Fibroblast of the conjunctiva (primary cell): ENCODE data around the gene KLHL30.

ENCODE experiments used
- DNase-seq: peaks from one replicate; pipeline ENCODE4 v3.0.0-alpha.2; 2010; ENCODE audit warnings: low read depth

Gene KLHL30, protein sequence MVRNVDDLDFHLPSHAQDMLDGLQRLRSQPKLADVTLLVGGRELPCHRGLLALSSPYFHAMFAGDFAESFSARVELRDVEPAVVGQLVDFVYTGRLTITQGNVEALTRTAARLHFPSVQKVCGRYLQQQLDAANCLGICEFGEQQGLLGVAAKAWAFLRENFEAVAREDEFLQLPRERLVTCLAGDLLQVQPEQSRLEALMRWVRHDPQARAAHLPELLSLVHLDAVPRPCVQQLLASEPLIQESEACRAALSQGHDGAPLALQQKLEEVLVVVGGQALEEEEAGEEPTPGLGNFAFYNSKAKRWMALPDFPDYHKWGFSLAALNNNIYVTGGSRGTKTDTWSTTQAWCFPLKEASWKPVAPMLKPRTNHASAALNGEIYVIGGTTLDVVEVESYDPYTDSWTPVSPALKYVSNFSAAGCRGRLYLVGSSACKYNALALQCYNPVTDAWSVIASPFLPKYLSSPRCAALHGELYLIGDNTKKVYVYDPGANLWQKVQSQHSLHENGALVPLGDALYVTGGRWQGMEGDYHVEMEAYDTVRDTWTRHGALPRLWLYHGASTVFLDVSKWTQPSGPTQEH

DNA sequence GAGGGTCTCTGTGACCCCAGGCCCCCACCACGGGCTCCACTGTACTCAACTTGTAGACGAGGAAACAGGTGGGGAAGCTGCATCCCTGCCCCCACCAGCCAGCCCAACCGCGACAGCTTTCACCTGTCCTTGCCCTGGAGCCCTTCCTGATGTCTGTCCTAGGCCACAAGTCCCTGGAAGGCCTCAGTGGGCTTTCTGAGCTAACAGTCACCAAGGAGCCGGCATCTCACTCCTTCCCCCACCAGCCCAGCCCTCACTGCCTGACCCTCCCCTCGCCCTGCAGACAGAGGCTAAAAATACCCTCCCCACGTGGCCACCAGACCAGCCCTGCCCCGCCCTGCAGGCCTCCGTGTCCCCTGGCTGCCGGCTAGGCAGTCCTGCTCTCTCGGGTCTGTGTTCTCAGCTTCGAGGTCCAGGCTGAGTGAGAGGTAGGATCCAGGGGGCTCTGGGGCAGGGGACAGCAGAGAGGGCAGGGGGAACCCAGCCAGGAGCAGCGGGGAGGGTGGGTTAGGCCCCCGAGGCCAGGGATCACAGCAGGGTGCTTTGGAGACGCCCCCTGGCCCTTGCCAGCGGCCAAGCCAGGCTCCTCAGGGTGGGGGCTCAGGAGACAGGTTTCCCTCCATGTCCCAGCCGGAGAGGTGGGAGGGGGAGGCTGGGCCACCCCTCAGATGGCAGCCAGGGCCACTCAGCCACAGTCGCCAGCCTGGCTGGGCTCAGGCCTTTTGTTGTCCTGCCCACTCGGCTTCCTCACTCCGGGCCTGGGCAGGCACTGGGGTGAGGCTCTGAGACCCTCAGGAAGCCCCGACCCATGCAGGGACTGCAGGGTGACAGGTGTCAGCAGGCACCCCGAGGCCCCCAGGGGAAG lies at the start of gene KLHL30:
Gene KLHL30 (plus strand): TSS at position 338 of the 865 bp plus-strand sequence. CDS start 2,087 bp downstream, outside the sequence.
- DNase-seq, result no peak

DNA sequence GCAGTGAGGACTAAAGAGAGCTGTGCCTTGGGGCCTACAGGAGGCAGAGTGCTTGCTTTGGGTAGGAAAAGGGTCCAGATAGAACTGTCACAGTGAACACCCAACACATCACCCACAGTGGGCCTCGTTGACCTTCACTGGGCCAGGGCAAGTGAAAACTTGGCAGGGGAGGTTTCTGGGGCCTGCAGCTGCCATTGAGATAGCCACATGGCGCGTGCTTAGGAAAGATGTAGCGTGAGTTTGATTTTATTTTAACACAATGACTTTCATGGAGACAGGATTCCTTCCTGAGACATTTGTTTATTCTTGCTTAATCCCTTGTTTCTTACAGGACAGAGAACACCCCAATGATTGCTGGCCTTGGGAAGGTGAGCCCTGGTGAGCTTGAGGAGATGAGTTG lies 47.6 kb upstream of the KLHL30 start:
- no peak for DNase-seq

DNA sequence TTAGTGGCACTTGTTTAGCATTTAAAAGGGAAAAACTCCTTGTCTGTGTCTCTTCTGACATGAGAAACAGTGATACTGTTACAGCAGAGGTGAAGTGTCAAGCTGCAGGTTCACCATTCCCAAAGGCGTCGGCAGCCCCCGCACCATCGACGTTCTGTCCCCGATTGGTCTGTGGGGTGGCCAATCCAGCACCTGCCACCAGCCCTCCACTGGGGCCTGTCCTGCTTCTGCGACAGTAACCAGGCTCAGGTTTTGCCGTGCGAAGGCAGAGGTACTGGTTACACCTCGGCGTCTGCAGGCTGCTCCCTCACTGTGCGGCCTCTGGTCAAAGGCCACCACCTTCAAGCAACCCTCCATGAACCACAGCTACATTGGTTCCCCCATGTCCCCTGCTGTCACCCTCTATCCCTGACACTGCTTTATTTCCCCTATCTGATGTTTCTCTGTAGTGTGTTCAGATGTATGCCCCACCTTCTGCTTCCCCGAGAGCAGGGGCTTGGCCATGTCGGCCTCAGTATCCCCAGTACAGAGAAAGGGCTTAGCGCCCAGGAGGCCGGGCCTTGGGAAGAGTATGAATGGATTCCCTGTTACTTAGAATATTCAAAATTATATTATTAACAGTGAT lies 46.9 kb upstream of the KLHL30 start:
- DNase-seq, result no peak

DNA sequence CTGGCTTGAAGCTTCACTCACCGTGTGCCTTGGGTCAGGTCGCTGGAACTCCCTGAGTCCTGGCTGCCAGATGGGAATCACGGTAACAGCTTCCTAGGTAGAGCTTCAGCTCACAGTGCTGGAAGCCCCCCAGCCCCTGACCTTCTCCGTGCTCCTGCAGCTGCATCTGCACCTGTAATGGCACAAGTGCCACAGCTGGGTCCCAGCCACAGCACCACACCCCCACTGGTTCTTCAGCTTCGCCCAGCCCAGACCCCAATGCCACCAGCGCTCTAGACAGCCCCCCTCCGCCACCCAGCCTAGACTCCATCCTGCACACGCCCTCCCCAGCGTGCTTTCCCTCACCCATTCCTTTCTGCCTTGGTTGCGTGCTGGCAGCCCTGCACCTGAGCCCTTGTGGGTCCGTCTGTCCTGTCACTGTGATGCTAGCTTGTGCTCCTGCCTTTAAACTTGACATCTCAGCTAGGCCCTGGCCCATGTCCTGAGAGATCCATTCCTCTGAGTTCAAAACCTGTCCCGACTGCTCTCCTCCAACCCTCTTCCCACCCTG lies 45.9 kb upstream of the KLHL30 start:
- DNase-seq, result no peak

DNA sequence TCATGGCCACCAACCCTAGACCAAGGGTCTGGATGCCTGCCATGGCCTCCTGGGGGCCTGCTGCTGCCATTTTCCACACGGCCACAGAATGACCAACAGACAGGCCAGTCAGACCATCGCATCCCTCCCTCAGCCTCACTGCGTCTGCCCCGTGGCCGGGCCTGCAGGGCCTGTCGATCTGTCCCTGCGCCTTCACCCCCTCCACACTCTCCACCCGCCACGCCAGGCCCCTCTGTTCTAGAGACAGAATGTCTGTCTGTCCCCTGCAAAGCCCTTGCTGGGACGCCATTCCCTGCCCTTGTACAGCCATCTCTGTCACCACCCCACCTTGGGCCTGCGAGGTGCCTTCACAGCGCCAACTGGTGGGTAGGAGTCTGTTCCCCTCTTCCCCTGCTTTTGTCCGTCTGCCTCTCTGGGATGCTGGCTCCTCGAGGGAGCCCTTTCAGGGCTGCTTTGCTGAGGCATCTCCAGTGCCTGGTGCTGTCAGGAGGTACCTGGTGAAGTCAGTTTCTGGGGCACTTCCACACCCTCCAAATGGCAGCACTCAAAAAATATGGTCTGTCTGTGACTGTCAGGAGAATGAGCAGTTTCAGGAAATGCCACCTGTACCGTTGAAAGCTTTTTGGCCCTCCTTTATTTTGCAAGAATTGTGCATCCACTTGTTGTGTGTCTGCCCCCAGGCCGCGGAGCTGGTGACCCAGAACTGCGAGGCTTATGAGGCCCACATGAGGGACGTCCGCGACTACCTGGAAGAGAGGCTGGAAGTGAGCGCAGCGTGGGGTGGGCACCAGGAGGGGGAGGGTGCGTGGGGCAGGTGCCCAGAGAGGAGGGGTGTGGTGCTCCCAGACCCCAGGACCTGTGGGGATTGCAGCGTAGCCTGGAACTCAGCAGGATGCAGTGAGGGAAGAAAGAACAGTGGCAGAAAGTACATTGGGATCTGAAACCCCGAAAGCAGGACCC lies 45.0 kb upstream of the KLHL30 start:
- no peak for DNase-seq

DNA sequence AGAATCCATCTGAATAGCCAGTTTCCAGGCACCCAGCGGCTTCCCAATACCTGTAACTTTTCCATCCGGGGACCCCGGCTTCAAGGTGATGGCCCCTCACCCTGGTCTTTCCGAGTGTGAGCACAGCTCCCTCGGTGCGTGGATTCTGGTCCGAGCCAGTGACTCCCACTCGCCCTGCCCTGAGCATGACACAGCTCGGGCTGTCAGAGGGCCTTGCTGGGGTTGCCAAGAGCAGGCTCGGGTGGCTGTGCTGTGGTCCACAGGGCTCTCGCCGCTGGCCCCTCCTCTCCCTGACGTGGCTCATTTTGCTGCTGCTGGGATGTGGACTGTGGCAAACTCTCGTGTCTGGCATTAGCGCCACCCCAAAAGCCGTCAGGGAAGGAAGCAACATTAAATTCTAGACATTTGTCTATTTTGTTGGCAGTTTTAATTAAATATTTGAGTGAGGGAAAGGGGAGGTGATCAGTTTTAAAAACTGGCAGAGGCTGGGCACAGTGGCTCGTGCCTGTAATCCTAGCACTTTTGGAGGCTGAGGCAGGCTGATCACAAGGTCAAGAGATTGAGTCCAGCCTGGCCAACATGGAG lies 43.9 kb upstream of the KLHL30 start:
- no peak for DNase-seq

DNA sequence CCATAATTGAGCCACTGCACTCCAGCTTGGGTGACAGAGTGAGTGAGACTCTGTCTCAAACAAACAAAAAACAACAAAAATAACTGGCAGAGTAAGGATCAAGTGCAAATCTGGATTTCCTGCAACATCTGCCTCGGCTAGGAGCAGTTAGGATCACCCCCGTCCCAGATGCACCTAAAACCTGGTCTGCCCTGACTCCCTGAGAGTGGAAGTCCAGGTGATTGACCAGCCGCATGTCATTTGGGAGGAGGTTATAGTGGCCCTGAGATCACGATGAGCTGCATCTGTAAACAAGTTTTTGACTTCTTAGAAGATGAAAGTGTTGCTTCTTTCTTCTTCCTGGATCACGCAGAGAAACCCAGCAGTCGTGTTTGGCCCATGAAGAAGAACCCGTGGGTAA lies 43.3 kb upstream of the KLHL30 start:
- DNase-seq, result no peak

DNA sequence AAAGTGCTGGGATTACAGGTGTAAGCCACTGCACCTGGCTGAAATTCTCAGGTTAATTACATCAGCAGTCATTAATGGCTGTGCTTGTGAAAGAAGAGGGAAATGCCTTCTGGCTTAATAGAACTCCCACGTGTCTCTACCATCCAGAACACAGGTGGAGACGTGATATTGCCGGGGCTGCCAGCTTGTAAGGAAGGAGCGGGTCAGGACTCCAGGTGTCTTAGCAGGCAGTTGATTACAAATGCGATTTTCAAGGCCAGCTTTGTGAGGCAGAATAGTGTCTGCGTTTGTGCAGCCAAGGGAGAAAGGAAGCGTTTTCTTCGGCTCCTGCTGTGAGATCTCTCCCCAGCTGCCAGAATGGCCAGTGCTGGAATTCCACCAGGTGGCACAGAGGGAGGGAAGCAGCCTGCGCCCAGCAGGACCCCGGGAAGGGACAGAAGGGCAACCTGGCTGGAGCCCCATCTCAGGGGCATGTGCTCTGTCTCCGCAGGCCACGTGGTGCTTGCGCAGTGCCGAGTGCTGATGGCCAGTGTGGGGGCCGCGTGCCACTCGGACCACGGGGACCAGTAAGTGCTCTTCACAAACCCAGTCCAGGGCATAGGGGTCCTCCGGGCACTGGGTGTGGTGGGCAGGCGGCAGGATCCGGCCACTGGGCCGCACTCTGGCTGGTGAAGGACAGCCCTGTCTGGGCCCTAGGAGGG lies 42.0 kb upstream of the KLHL30 start:
- no peak for DNase-seq

DNA sequence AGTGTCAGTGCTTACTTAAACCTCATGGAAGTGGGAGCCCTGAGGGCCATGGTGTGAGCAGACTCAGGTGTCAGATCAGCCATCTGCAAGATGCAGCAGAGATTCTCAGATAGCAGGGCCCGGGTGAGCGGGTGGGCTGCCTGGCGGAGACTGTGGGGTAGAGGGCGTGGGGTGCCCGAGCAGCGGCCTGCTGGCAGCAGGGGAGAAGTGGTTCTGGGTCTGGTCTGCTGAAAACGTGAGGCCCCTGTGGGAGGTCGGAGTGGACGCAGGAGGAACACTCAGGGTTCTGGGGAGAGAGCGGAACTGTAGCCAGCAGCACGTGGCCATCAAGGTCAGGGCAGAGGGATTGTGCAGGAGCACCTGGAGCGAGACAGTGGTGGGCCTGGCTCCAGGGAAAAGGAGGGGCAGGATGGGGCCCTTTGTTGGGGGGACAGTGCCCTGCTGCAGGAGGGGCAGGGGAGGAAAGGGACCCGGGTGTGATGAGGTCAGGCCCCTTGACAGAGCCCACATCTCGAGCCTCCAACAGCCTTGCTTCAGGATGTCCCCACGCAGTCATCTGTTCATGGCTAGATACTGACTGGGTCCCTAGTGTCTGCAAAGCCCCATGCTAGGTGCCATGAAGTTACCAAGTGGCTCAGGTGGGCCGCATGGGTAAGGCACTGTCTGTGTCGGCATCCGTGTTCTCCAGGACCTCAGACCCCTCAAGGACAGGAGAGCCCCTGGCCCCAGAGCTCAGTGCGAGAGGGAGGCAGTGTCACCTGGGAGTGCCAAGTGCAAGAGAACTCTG lies 41.1 kb upstream of the KLHL30 start:
- DNase-seq, result no peak

DNA sequence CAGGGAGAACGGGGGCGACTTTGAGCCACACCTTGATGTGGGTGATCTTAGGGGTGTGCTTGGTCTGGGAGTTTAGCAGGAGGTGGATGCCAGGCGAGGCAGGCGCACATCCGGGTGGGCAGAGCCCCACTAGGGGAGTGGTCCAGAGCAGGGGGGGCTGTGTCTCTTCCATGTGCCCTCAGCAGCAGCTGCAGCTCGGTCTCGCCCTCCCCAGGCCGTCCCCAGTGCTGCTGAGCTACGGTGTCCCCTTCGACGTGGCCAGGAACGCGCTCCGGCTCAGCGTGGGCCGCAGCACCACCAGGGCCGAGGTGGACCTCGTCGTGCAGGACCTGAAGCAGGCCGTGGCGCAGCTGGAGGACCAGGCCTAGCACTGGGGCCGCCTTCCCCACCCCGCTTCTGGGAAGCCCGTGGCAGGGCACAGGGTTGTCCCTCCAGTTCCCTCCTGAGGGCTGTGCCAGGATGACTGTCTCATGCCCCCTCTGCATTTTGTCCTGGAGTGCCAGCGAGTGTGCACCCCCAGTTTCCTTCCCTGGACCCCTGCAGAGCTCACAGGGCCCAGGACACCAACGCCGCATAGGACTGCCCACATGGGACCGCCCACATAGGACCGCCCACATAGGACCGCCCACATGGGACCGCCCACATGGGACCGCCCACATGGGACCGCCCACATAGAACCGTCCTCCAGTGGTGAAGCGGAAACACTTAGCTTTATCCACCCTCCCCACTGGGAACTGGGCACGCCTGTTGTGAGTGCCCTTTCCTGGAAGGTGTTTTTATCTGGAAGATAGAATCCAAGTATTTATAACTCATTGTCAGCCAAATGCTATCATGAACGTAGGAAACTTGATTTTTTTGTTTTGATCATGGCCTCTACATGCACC lies 40.2 kb upstream of the KLHL30 start:
- DNase-seq, result peak; percentile 2

DNA sequence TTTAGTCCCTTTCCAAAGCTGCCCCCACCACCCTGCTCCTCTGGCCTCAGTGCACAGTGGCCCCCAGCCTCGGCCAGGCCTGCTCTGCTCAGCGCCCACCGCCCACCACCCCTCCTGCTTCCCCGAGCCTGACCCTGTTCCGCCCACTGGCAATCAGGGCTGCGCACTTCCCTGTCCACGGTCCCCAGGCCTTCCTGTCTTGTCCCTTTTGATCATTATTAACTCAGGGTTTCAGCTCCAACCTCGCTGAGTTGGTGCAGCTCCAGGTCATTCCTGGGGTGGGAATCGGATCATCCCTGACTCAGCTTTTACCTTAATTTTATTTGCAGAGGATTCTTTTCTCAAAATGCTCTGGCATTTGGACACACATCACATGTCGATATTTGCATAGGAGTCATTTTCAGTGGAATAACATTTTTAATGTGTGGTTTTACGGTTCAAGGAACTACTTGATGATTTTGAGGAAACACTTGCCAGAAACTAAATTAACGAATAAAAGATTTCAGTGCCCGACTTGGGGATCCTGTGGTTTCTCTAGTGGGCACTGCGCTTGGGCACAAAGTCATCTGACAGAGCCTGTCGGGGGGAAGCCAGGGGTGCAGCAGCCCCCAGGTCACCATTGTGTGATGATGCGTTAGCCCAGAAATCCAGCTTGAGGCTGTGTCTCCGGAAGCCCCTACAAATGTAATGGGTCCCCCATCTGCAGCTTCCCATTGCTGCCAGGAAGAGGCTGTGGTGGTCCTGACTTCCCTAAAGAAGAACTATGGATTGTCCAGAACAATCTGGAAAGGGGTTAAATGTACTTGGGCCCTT lies 39.4 kb upstream of the KLHL30 start:
- DNase-seq, result no peak

DNA sequence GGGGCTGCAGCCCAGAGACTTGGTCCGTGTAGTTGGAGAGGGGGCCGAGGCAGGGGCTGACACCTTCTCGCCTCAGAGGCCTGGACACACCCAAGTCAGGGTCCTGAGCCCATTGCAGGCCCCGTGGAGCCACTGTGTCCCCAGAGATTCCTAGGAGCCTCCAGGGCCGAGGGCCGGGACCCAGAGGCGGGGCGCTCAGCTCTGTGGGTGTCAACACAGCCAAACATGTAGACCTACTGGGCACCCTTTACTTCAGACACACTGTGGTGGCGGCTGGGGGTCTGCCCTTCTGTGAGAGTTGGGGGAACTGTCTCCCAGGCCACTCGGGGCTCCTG lies 38.8 kb upstream of the KLHL30 start:
- DNase-seq, result no peak

DNA sequence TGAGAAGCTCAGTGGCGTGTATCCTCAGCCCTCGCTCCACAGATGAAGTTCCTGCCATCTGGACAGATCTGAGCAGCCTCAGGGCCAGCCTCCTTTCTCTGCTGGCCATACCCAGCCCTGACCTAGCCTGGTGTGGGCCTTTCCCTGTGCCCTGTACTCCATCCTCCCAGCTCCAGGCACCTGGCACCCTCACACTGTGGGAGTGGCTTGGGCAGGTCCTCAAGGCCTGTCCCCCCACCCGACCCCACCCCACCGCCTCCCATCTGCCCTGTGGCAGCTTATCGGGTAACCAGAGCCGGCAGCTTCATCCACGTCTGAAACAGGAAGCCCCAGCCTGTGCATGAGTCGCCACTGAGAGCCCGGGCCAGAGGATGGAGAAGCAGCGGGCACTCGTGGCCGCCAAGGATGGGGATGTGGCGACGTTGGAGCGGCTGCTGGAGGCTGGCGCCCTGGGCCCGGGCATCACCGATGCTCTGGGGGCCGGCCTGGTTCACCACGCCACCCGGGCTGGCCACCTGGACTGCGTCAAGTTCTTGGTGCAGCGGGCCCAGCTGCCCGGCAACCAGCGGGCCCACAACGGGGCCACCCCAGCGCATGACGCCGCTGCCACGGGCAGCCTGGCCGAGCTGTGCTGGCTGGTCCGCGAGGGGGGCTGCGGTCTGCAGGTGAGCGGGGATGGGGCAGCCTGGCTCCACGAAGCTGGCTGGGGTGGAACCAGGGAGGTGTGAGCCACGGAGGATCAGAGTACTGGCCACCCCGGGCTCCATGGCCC lies 38.2 kb upstream of the KLHL30 start, which contains the start of gene ESPNL:
Gene ESPNL (plus strand): TSS at position 292 of the 772 bp plus-strand sequence. CDS start 80 bp downstream, at position 372.
- no peak for DNase-seq

DNA sequence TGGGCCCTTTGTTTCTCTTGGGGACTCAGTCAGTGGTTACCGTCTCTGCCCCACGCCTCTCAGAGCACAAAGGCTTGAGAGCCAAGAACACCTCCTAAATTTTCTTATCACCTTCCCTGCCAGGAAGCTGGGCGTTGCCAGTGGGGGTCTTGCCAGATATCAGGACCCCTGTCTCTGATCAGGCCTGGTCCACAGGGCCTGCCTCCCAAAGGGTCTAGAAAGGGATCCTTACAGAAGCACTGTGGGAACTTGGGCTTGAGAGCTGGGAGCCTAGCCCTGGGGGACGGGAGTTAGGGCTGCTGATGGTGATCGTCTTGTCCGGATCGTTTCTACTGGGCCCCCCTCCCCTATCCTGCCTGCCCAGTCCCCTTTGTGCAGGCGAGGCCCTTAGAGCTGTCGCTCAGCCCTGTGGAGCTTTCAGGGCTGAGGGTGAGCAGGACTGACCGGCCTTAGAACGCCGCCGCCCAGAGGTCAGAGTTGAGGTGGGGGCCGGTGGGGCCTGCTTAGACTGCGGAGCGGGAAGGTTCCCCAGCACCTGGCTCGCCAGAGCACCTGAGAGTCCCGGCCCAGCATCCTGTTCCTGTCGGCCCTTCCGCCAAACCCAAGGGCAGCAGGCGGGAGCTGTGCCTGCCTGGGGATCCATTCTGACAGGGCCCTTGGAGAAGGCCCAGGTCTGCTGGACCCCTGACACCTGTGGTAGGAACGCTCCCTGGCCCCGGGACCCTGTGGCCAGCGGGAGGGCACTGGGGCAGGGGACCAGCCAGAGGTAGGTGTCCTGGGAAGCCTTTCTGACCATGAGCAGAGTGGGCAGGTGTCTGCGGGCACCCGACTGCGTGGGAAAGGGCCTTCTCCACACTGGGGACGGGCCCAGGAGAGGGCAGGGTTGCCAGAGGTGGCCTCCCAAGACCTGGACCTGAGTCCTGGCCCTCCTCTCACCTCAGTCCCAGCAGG lies 37.4 kb upstream of the KLHL30 start:
- DNase-seq, result no peak
